ENCODE measurements around the gene GATC.

DNA sequence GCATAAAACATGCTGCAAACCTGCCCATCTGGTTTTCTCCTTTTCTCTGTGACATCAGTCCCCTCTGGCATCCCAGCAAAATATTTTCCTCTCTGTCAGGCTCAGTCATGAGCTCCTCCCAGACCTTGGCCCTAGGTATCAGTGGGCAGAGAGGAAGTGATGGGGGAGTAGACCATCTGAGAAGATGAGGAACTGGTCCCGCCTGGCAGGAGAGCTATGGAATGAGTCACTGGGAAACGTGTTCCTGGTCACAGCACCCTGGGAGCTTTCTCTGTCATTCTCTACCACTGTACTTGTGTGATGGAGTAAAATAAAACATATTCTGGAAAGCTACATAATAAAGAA is 28.3 kb downstream of the GATC start:
- TF ChIP-seq SP1 (IDR thresholded peaks at IDR 0.05): no peak
- no peak for TF ChIP-seq BHLHE40 (IDR thresholded peaks at IDR 0.05; ENCODE audit: borderline replicate concordance)
- TF ChIP-seq ZNF384 (IDR thresholded peaks at IDR 0.05): no peak
- TF ChIP-seq, protein P1, sequence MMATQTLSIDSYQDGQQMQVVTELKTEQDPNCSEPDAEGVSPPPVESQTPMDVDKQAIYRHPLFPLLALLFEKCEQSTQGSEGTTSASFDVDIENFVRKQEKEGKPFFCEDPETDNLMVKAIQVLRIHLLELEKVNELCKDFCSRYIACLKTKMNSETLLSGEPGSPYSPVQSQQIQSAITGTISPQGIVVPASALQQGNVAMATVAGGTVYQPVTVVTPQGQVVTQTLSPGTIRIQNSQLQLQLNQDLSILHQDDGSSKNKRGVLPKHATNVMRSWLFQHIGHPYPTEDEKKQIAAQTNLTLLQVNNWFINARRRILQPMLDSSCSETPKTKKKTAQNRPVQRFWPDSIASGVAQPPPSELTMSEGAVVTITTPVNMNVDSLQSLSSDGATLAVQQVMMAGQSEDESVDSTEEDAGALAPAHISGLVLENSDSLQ (IDR thresholded peaks at IDR 0.05): no peak
- TF ChIP-seq NFRKB (IDR thresholded peaks at IDR 0.05): no peak
- no peak for TF ChIP-seq CTBP1 (IDR thresholded peaks at IDR 0.05; ENCODE audit: borderline replicate concordance)
- TF ChIP-seq ELF4 (IDR thresholded peaks at IDR 0.05): no peak
